RWPE2 (cell line): ENCODE results near the gene GEN1.

Experiments
- ATAC-seq: fragments of 200-7000 bp; cut with Tn5 transposase; 3 replicates; pipeline ENCODE4 v1.9.1; 2021; ENCODE audit warnings: low read depth
- DNase-seq: peaks from one replicate; pipeline ENCODE4 v3.0.0-alpha.2; 2020; ENCODE audit warnings: low spot score
- H3K27ac ChIP-seq: fragments of 450-650 bp; 2 replicates; pipeline ENCODE4 v1.5.1; 2017; ENCODE audit warnings: mild to moderate bottlenecking; ENCODE audit not compliant: poor library complexity, severe bottlenecking
- H3K27me3 ChIP-seq: fragments of 250-450 bp; sonication (Bioruptor Pico); 2 replicates; pipeline ENCODE4 v1.5.1; 2021; ENCODE audit warnings: mild to moderate bottlenecking, moderate library complexity; ENCODE audit not compliant: insufficient read depth, poor library complexity, severe bottlenecking
- H3K36me3 ChIP-seq: fragments of 250-450 bp; sonication (Bioruptor Pico); 2 replicates; pipeline ENCODE4 v1.5.1; 2020; ENCODE audit warnings: low read depth, mild to moderate bottlenecking, moderate library complexity
- H3K4me1 ChIP-seq: fragments of 250-450 bp; sonication (Bioruptor Pico); 2 replicates; pipeline ENCODE4 v1.5.1; 2021; ENCODE audit warnings: mild to moderate bottlenecking, moderate library complexity; ENCODE audit not compliant: insufficient read depth, poor library complexity, severe bottlenecking
- H3K4me3 ChIP-seq: fragments of 250-450 bp; sonication (Bioruptor Pico); 2 replicates; pipeline ENCODE4 v1.5.1; 2021; ENCODE audit warnings: mild to moderate bottlenecking, moderate library complexity; ENCODE audit not compliant: severe bottlenecking
- H3K9me3 ChIP-seq: fragments of 250-450 bp; sonication (Bioruptor Pico); 2 replicates; pipeline ENCODE4 v1.5.1; 2021; ENCODE audit warnings: mild to moderate bottlenecking, moderate library complexity; ENCODE audit not compliant: severe bottlenecking
- TF ChIP-seq, protein P1 (sequence below): fragments of 450-650 bp; IDR thresholded peaks from one replicate; pipeline ENCODE4 v1.5.1; 2017; ENCODE audit warnings: mild to moderate bottlenecking, moderate library complexity; ENCODE audit not compliant: poor library complexity, severe bottlenecking

The GEN1 gene, protein sequence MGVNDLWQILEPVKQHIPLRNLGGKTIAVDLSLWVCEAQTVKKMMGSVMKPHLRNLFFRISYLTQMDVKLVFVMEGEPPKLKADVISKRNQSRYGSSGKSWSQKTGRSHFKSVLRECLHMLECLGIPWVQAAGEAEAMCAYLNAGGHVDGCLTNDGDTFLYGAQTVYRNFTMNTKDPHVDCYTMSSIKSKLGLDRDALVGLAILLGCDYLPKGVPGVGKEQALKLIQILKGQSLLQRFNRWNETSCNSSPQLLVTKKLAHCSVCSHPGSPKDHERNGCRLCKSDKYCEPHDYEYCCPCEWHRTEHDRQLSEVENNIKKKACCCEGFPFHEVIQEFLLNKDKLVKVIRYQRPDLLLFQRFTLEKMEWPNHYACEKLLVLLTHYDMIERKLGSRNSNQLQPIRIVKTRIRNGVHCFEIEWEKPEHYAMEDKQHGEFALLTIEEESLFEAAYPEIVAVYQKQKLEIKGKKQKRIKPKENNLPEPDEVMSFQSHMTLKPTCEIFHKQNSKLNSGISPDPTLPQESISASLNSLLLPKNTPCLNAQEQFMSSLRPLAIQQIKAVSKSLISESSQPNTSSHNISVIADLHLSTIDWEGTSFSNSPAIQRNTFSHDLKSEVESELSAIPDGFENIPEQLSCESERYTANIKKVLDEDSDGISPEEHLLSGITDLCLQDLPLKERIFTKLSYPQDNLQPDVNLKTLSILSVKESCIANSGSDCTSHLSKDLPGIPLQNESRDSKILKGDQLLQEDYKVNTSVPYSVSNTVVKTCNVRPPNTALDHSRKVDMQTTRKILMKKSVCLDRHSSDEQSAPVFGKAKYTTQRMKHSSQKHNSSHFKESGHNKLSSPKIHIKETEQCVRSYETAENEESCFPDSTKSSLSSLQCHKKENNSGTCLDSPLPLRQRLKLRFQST

DNA sequence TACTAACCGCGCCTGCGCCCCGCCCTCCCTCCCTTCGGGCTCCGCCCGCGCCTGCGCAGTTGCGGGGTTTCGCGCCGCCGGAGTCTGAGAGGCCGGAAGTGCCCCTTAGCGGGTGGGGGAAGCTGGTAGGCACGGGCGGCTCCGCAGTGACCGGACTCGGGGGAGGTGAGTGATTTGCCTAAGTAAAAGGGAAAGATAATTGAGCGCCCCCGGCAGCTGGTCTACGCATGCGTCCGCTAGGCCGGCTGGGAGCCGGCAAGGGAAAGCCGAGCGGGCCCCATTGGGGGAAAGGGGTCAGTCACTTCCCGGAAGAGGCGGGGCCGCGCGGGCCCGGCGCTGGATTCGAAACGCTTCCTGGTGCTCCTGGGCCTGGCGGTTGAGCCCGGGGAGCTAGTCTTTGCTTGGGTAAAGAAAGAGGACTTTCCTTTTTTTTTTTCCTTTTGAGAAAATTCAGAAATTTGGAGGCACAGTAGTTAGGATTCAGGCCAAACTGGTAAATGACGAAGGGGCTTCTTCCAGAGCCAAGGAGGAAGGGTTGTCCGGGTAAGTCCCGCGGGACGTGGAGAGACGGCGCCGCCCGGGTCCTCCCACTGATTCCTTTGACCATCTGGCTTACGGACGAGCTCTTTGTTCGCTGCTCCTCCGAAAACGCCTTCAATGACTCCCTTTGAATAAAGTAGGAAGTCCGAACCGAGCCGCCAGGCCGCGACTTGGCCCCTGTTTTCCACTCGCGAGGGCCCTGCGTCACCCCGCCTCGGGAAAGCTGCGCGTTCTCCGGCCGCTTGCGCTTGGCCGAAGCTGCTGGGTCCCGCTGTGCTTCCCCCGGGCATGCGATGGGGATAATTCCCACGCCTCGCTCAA is at the start of gene GEN1, which contains the start of gene SMC6:
GEN1 (plus strand) TSS at position 336 of the 861 bp plus-strand sequence. CDS start 5,806 bp downstream, outside the sequence.
SMC6 (minus strand) TSS at position 8 of the 861 bp plus-strand sequence. CDS start 7,864 bp downstream, outside the sequence.
- peak; percentile 75 for ATAC-seq

DNA sequence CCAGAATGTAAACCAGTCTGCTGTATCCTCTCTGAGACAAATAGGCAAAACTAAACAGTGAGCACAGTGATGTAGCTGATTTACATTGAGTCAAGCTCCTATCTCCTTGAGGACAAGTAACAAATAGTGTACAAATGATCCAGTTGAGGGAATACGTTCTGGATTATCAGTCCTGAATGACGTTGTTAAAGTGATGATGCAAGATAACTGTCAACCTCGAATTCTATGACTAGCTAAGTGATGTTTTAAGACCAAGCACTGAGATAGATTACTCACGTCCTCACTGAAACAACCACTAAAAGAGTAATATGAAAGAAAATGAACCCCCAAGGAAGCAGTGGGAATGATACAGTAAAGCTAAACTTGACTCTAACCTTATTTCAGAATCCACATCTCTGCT is 47.1 kb upstream of the GEN1 start:
- Histone ChIP-seq H3K27me3 (no peaks in the 10 kb centered on the region), H3K4me1 (no peaks in the 10 kb centered on the region), H3K4me3 (no peak overlapping the region), H3K36me3 (peaks cover 95% of the 10 kb centered on the region), H3K27ac (no peak overlapping the region), H3K9me3 (no peaks in the 10 kb centered on the region)
- DNase-seq (no peak), ATAC-seq (no peak)
- TF ChIP-seq, protein P1, sequence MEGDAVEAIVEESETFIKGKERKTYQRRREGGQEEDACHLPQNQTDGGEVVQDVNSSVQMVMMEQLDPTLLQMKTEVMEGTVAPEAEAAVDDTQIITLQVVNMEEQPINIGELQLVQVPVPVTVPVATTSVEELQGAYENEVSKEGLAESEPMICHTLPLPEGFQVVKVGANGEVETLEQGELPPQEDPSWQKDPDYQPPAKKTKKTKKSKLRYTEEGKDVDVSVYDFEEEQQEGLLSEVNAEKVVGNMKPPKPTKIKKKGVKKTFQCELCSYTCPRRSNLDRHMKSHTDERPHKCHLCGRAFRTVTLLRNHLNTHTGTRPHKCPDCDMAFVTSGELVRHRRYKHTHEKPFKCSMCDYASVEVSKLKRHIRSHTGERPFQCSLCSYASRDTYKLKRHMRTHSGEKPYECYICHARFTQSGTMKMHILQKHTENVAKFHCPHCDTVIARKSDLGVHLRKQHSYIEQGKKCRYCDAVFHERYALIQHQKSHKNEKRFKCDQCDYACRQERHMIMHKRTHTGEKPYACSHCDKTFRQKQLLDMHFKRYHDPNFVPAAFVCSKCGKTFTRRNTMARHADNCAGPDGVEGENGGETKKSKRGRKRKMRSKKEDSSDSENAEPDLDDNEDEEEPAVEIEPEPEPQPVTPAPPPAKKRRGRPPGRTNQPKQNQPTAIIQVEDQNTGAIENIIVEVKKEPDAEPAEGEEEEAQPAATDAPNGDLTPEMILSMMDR = no peak

More for the DNA sequence above, at the start of gene GEN1, which contains the start of gene SMC6:
- Histone ChIP-seq H3K27me3 (no peaks in the 10 kb centered on the region), H3K4me1 (peaks cover 47% of the 10 kb centered on the region), H3K27ac (peak within 1 kb of the TSS; percentile 84), H3K4me3 (peak within 1 kb of the TSS; percentile 90), H3K9me3 (no peaks in the 10 kb centered on the region), H3K36me3 (peaks cover 19% of the 10 kb centered on the region; the same call in 1 of the 2 replicates)
- DNase-seq = peak; percentile 88
- TF ChIP-seq, protein P1 = no peak

DNA sequence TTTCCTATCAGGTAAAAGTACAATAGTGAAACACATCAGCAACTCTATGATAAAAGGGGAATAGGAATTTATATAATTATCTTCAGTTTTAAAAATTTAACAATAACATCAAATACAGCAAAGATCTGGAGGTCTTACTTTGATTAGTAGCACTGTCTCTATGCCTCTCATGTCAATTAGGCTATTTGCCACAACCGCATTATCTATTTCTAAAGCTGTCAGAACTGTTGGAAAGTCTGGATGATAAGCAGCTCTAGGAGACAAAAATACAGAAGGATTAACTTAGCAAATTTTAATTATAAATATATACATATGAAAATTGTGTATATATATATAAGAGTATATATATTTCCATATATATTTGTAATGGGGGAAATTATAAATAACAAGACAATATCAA is 45.4 kb upstream of the GEN1 start:
- Histone ChIP-seq H3K9me3 (no peaks in the 10 kb centered on the region), H3K27ac (no peak overlapping the region), H3K4me1 (no peaks in the 10 kb centered on the region), H3K4me3 (no peak overlapping the region), H3K36me3 (peaks cover 95% of the 10 kb centered on the region), H3K27me3 (no peaks in the 10 kb centered on the region)
- TF ChIP-seq, protein P1 = no peak
- DNase-seq = no peak
- no peak for ATAC-seq

DNA sequence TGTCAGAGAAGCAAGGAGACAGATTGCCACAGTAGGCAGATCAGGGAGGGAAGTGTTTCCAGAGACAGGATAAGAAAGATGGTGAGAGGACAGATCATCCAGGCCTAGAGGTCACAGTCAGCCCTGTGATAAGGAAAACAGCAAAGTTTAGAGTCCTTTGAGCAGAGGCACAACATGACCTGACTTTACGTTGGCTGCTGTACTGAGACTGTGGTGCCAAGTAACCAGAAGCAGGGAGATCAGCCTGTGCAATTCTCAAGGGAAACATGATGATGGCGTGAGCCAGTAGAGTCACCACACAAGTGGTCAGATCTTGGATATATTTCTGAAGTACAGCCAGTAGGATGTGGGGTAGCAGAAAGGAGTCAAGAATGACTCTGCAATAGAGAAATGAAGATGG is 44.0 kb upstream of the GEN1 start:
- H3K27ac ChIP-seq = no peak overlapping the region
- no peaks in the 10 kb centered on the region for H3K9me3 ChIP-seq
- H3K4me1 ChIP-seq = no peaks in the 10 kb centered on the region
- ATAC-seq (no peak), DNase-seq (no peak)
- H3K4me3 ChIP-seq = no peak overlapping the region
- TF ChIP-seq, protein P1 = no peak
- H3K27me3 ChIP-seq = no peaks in the 10 kb centered on the region
- H3K36me3 ChIP-seq = peaks cover 92% of the 10 kb centered on the region
